Mesendoderm (in vitro differentiated cells): ENCODE results near the gene GNPAT.

Source experiments
- DNase-seq: peaks from one replicate; pipeline ENCODE4 v3.0.0; 2013
- H2AK5ac ChIP-seq: 2 replicates; pipeline ENCODE4 v1.6.1; 2013; ENCODE audit warnings: low read length, inconsistent platforms
- H2BK120ac ChIP-seq: 2 replicates; pipeline ENCODE4 v1.6.1; 2013; ENCODE audit warnings: low read depth, mild to moderate bottlenecking, low read length, moderate library complexity, mixed read lengths
- H2BK15ac ChIP-seq: replicated peaks from 2 replicates; pipeline ENCODE4 v1.6.1; 2013; ENCODE audit warnings: low read depth, mild to moderate bottlenecking, moderate library complexity
- H2BK5ac ChIP-seq: 2 replicates; pipeline ENCODE4 v1.6.1; 2013; ENCODE audit warnings: low read length, inconsistent platforms
- H3K18ac ChIP-seq: 2 replicates; pipeline ENCODE4 v1.6.1; 2013; ENCODE audit warnings: mild to moderate bottlenecking, low read length, mixed read lengths
- H3K23ac ChIP-seq: one replicate; pipeline ENCODE4 v1.6.1; 2013; ENCODE audit warnings: low read length
- H3K27ac ChIP-seq: 2 replicates; pipeline ENCODE4 v1.5.1; 2013; ENCODE audit warnings: low read depth, mild to moderate bottlenecking, inconsistent platforms, low read length, moderate library complexity
- H3K27me3 ChIP-seq: 2 replicates; pipeline ENCODE4 v1.6.1; 2013; ENCODE audit warnings: low read length, control low read depth, mild to moderate bottlenecking, inconsistent platforms; ENCODE audit not compliant: insufficient read depth, poor library complexity
- H3K36me3 ChIP-seq: 2 replicates; pipeline ENCODE4 v1.6.1; 2013; ENCODE audit warnings: low read length, inconsistent platforms; ENCODE audit not compliant: control insufficient read depth, insufficient read depth
- H3K4ac ChIP-seq: one replicate; pipeline ENCODE4 v1.6.1; 2013; ENCODE audit warnings: low read depth, mild to moderate bottlenecking, low read length, moderate library complexity
- H3K4me1 ChIP-seq: 2 replicates; pipeline ENCODE4 v1.6.1; 2013; ENCODE audit warnings: low read depth, low read length, inconsistent platforms; ENCODE audit not compliant: control insufficient read depth
- H3K4me2 ChIP-seq: 2 replicates; pipeline ENCODE4 v1.6.1; 2013; ENCODE audit warnings: low read length
- H3K4me3 ChIP-seq: 2 replicates; pipeline ENCODE4 v1.5.1; 2013; ENCODE audit warnings: mild to moderate bottlenecking, low read length
- H3K56ac ChIP-seq: one replicate; pipeline ENCODE4 v1.6.1; 2013; ENCODE audit warnings: low read length
- H3K79me1 ChIP-seq: 2 replicates; pipeline ENCODE4 v1.6.1; 2013; ENCODE audit warnings: low read length, inconsistent platforms
- H3K79me2 ChIP-seq: 2 replicates; pipeline ENCODE4 v1.6.1; 2013; ENCODE audit warnings: mild to moderate bottlenecking, low read length; ENCODE audit not compliant: control insufficient read depth, insufficient read depth
- H3K9ac ChIP-seq: 2 replicates; pipeline ENCODE4 v1.6.1; 2013; ENCODE audit warnings: low read length, inconsistent platforms
- H4K5ac ChIP-seq: one replicate; pipeline ENCODE4 v1.6.1; 2013; ENCODE audit warnings: low read length
- H4K8ac ChIP-seq: one replicate; pipeline ENCODE4 v1.6.1; 2013; ENCODE audit warnings: low read depth, mild to moderate bottlenecking, control low read depth, low read length, moderate library complexity
- WGBS: extraction: QIAGEN DNeasy Blood & Tissue Kit; methylation state at CpG from one replicate; pipeline ENCODE4 v1.1.7; 2013; ENCODE audit warnings: low lambda C conversion rate, missing lambda C conversion rate; ENCODE audit not compliant: insufficient coverage; ENCODE audit errors: extremely low coverage; 5-methylcytosine and 5-hydroxymethylcytosine counted together

Gene GNPAT

DNA sequence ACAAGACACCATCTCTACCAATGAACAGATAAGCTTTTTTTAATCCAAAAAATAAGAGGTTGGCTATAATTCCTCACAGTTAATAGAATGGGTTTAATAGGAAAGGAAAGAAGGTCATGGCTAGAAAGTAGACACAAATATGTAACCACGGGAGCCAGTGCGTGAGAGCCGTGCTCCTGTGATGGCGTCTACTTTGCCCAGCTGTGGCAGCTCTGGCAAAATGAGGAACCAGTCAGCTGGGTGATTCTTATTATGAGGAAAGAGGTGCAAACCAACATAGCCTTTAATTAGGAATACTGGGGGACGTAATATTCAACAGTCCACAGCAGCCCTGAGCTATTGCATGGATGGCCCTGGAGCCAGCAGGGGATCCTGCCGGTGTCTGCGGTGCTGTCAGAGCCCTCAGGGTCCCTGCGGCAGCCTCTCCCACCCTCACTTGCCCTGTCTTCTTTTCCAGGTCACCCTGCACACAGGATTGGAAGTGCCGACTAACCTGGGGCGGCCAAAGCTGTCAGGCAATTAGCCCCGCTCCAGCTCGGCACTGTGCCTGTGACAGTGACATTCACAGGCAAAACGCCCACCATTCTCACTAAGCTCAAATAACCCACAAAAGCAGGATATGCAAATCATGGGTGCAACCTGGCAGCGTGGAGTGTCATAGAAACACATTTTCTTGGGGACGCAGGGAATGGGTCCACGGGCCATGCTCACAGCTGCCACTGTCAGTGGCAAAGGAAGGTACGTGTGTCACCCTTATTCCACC, 25.9 kb upstream of the GNPAT start:
- no peak overlapping the region for H2BK120ac ChIP-seq
- H3K27ac ChIP-seq: no peak overlapping the region
- no peaks in the 10 kb centered on the region for H3K27me3 ChIP-seq
- no peak overlapping the region for H3K4me2 ChIP-seq
- no CpG with 5 or more reads among the region's 17 CpGs for WGBS
- no peaks in the 10 kb centered on the region for H3K4me1 ChIP-seq
- H3K4me3 ChIP-seq: no peak overlapping the region
- H4K8ac ChIP-seq: no peak overlapping the region
- no peak overlapping the region for H3K23ac ChIP-seq
- no peaks in the 10 kb centered on the region for H3K36me3 ChIP-seq
- H2BK5ac ChIP-seq: no peak overlapping the region
- H3K79me2 ChIP-seq: no peaks in the 10 kb centered on the region
- H2BK15ac ChIP-seq: no peak overlapping the region
- no peaks in the 10 kb centered on the region for H3K79me1 ChIP-seq
- H3K4ac ChIP-seq: no peak overlapping the region
- no peak overlapping the region for H2AK5ac ChIP-seq
- H3K9ac ChIP-seq: no peak overlapping the region
- H3K18ac ChIP-seq: no peak overlapping the region
- no peak for DNase-seq
- no peak overlapping the region for H3K56ac ChIP-seq
- no peak overlapping the region for H4K5ac ChIP-seq

DNA sequence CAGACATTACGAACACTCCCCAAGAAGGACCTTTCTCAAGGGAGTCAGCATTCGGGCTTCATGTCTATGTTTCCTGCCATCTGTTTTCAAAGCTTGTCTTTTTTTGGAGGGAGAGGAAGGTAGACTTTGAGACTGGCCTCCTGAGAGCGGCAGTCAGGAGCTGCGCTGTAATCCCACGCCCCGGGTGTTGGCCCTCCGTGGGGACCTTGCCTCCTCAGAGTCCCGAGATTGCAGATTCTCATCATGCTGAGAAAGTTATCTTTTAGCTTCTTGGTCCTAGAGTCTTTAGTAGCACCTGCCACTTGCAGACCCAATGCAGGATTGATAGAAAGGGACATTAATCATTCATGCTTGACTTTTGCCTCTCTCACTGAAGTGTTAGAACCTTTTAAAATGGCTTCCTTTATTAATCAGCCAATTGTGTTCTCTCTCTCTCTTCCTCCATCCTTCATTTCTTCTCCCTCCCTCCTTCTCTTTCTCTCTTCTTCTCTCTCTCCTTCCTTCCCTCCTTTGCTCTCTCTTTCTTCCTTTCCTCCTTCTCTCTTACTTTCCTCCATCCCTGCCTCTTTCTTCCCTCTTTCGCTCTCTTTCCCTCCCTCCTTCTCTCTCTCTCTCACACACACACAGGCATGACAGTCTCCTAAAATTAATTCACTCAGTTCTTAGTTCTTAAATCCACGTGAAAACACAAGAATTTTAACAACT, 25.2 kb upstream of the GNPAT start:
- WGBS: 44% methylated on average over 1 of the region's 10 CpGs
- H3K79me2 ChIP-seq: no peaks in the 10 kb centered on the region
- H3K27me3 ChIP-seq: no peaks in the 10 kb centered on the region

GRCh38 chr1:231216498-231216897, 24.5 kb upstream of the GNPAT start:
- WGBS: no CpG with 5 or more reads among the region's 4 CpGs
- Histone ChIP-seq H3K4me2 (no peak overlapping the region), H3K9ac (no peak overlapping the region)

More for the DNA sequence above, 25.2 kb upstream of the GNPAT start:
- Histone ChIP-seq H4K5ac (no peak overlapping the region), H3K18ac (no peak overlapping the region), H3K36me3 (no peaks in the 10 kb centered on the region), H3K79me1 (no peaks in the 10 kb centered on the region), H3K4me3 (no peak overlapping the region), H2BK120ac (no peak overlapping the region), H2AK5ac (no peak overlapping the region), H3K9ac (no peak overlapping the region), H3K4ac (no peak overlapping the region), H2BK15ac (no peak overlapping the region), H3K4me1 (no peaks in the 10 kb centered on the region), H4K8ac (no peak overlapping the region), H3K27ac (no peak overlapping the region), H3K56ac (no peak overlapping the region), H2BK5ac (no peak overlapping the region), H3K23ac (no peak overlapping the region), H3K4me2 (no peak overlapping the region)
- DNase-seq: no peak

GRCh38 chr1:231217056-231217455, 24.0 kb upstream of the GNPAT start:
- Histone ChIP-seq H2BK120ac (no peak overlapping the region), H2AK5ac (no peak overlapping the region), H3K27ac (no peak overlapping the region), H2BK15ac (no peak overlapping the region), H2BK5ac (no peak overlapping the region), H3K79me1 (no peaks in the 10 kb centered on the region), H3K4me1 (no peaks in the 10 kb centered on the region), H3K9ac (no peak overlapping the region), H3K18ac (no peak overlapping the region), H3K4me2 (no peak overlapping the region), H3K56ac (no peak overlapping the region), H3K36me3 (no peaks in the 10 kb centered on the region), H4K5ac (no peak overlapping the region), H3K27me3 (no peaks in the 10 kb centered on the region), H4K8ac (no peak overlapping the region), H3K4me3 (no peak overlapping the region), H3K23ac (no peak overlapping the region), H3K4ac (no peak overlapping the region), H3K79me2 (no peaks in the 10 kb centered on the region)
- no CpG with 5 or more reads among the region's 11 CpGs for WGBS
- no peak for DNase-seq

More at GRCh38 chr1:231216498-231216897, 24.5 kb upstream of the GNPAT start:
- no peaks in the 10 kb centered on the region for H3K79me1 ChIP-seq
- no peaks in the 10 kb centered on the region for H3K4me1 ChIP-seq
- no peak overlapping the region for H2BK120ac ChIP-seq
- no peak overlapping the region for H3K4ac ChIP-seq
- H3K36me3 ChIP-seq: no peaks in the 10 kb centered on the region
- H3K18ac ChIP-seq: no peak overlapping the region
- H3K27ac ChIP-seq: no peak overlapping the region
- no peak overlapping the region for H3K56ac ChIP-seq
- no peaks in the 10 kb centered on the region for H3K79me2 ChIP-seq
- no peak overlapping the region for H2BK5ac ChIP-seq
- no peak overlapping the region for H2AK5ac ChIP-seq
- H2BK15ac ChIP-seq: no peak overlapping the region
- H3K27me3 ChIP-seq: no peaks in the 10 kb centered on the region
- no peak overlapping the region for H4K8ac ChIP-seq
- peak; percentile 27 for DNase-seq
- H4K5ac ChIP-seq: no peak overlapping the region
- H3K4me3 ChIP-seq: no peak overlapping the region
- no peak overlapping the region for H3K23ac ChIP-seq

DNA sequence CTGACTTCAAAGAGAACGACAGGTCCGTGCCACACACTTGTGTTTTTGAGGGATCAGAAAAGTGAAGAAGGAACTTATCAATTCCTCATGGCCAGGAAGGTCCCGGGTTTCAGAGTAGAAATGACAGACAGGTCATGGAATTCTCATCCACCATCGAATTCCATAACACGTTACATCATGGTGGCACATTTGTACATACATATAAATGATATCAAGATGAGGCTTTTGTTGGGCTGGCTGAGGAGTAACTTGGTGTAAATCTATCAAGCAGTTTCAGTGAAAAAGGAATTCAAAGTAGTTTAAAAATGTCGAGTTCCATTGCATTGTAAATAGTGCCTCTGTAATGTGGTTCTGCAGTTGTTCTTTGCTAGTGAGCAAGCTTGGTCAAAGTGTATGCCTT, 22.9 kb upstream of the GNPAT start:
- Histone ChIP-seq H2BK120ac (no peak overlapping the region), H3K56ac (no peak overlapping the region), H3K9ac (no peak overlapping the region), H3K4ac (no peak overlapping the region), H2BK5ac (no peak overlapping the region), H3K79me2 (no peaks in the 10 kb centered on the region), H2BK15ac (no peak overlapping the region), H3K27ac (no peak overlapping the region), H3K4me1 (no peaks in the 10 kb centered on the region), H3K79me1 (no peaks in the 10 kb centered on the region), H3K4me2 (no peak overlapping the region), H4K8ac (no peak overlapping the region), H3K23ac (no peak overlapping the region), H3K4me3 (no peak overlapping the region), H3K36me3 (no peaks in the 10 kb centered on the region), H4K5ac (no peak overlapping the region), H3K27me3 (no peaks in the 10 kb centered on the region), H2AK5ac (no peak overlapping the region), H3K18ac (no peak overlapping the region)
- no peak for DNase-seq
- no CpG with 5 or more reads among the region's 6 CpGs for WGBS
